Upper lobe of right lung (tissue), 1 donor: ENCODE measurements around the gene DAPK2. TPM values are rescaled to one million over a fixed set of nuclear protein-coding genes. Genes with fewer than 3 reads are reported as not detected.

ENCODE experiments used
- ATAC-seq: fragments of 200-7000 bp; cut with Tn5 transposase; one replicate; pipeline ENCODE4 v1.9.1; 2020; ENCODE audit warnings: mild to moderate bottlenecking, moderate library complexity
- DNase-seq: peaks from one replicate; pipeline ENCODE4 v3.0.0-alpha.2; 2020
- H3K27ac ChIP-seq: fragments of 200-600 bp; one replicate; pipeline ENCODE4 v1.8.0; 2022
- H3K27me3 ChIP-seq: fragments of 200-600 bp; one replicate; pipeline ENCODE4 v1.8.0; 2022; ENCODE audit warnings: mild to moderate bottlenecking
- H3K36me3 ChIP-seq: fragments of 200-600 bp; one replicate; pipeline ENCODE4 v1.8.0; 2022
- H3K4me1 ChIP-seq: fragments of 200-600 bp; one replicate; pipeline ENCODE4 v1.8.0; 2022
- H3K4me3 ChIP-seq: fragments of 200-600 bp; one replicate; pipeline ENCODE4 v1.8.0; 2022; ENCODE audit warnings: mild to moderate bottlenecking
- H3K9me3 ChIP-seq: fragments of 200-600 bp; one replicate; pipeline ENCODE4 v1.8.0; 2022
- CTCF ChIP-seq: fragments of 200-600 bp; IDR thresholded peaks from one replicate; pipeline ENCODE4 v1.8.0; 2022; ENCODE audit warnings: antibody characterized with exemption
- intact Hi-C: fragments of 100-400 bp; cut with DNase I; formaldehyde crosslinking; loops from one replicate; pipeline ENCODE4 v1.11.0; 2022
- total RNA-seq: library from RNA; stranded (reverse); fragmentation: NEBNext Ultra II Directional; extraction: Animal tissue kit (Norgen Biotek cat#: 25700); gene quantifications from one replicate; pipeline ENCODE4 v1.2.1, GENCODE V29; 2021
- donor health status: DM: no; HTN: yes; CAD: no; lungs with severe emphysema.

Gene DAPK2
- total RNA-seq, 1 donor from 2014 or later, result 73.3 TPM

GRCh38 chr15:63986185-63986680, 60.1 kb downstream of the DAPK2 start:
- Histone ChIP-seq H3K9me3 (no peaks in the 10 kb centered on the region), H3K27me3 (no peaks in the 10 kb centered on the region), H3K27ac (peak overlapping the region; percentile 71), H3K36me3 (no peaks in the 10 kb centered on the region), H3K4me1 (peaks cover 56% of the 10 kb centered on the region), H3K4me3 (no peak overlapping the region)
- DNase-seq (no peak), ATAC-seq (no peak)
- TF ChIP-seq CTCF, result no peak
- intact Hi-C loops, result no loop called here

GRCh38 chr15:63985221-63986184, 60.8 kb downstream of the DAPK2 start:
- DNase-seq, result peak; percentile 93
- TF ChIP-seq CTCF, result no peak
- Histone ChIP-seq H3K4me1 (peaks cover 49% of the 10 kb centered on the region), H3K4me3 (no peak overlapping the region), H3K27me3 (no peaks in the 10 kb centered on the region), H3K27ac (peak overlapping the region; percentile 71), H3K9me3 (no peaks in the 10 kb centered on the region), H3K36me3 (no peaks in the 10 kb centered on the region)
- ATAC-seq, result peak; percentile 88
- intact Hi-C loops, result no loop called here

GRCh38 chr15:63984331-63984730, 62.0 kb downstream of the DAPK2 start:
- Histone ChIP-seq H3K4me3 (no peak overlapping the region), H3K4me1 (peaks cover 47% of the 10 kb centered on the region), H3K36me3 (no peaks in the 10 kb centered on the region), H3K27ac (peak overlapping the region; percentile 71), H3K9me3 (no peaks in the 10 kb centered on the region), H3K27me3 (no peaks in the 10 kb centered on the region)
- no peak for DNase-seq
- ATAC-seq, result no peak
- no peak for TF ChIP-seq CTCF
- intact Hi-C loops, result no loop called here

- no peaks in the 10 kb centered on the region for H3K27me3 ChIP-seq
- H3K4me3 ChIP-seq, result no peak overlapping the region
- H3K27ac ChIP-seq, result peak overlapping the region; percentile 71
- intact Hi-C loops, result no loop called here
- H3K36me3 ChIP-seq, result no peaks in the 10 kb centered on the region
- no peaks in the 10 kb centered on the region for H3K9me3 ChIP-seq
- ATAC-seq, result no peak
- peaks cover 47% of the 10 kb centered on the region for H3K4me1 ChIP-seq
- no peak for TF ChIP-seq CTCF
- no peak for DNase-seq
Observed at GRCh38 chr15:63983061-63983711, 63.1 kb downstream of the DAPK2 start.

GRCh38 chr15:63982381-63982854, 63.9 kb downstream of the DAPK2 start:
- intact Hi-C loops, result no loop called here
- Histone ChIP-seq H3K27me3 (no peaks in the 10 kb centered on the region), H3K4me3 (no peak overlapping the region), H3K9me3 (no peaks in the 10 kb centered on the region), H3K36me3 (peaks cover 3% of the 10 kb centered on the region), H3K27ac (peak overlapping the region; percentile 11), H3K4me1 (peaks cover 44% of the 10 kb centered on the region)
- no peak for TF ChIP-seq CTCF
- DNase-seq (no peak), ATAC-seq (no peak)
